GM19193 (cell line): ENCODE data around the gene USP34.

Source experiments
- POLR2A ChIP-seq: IDR thresholded peaks from 4 replicates; pipeline ENCODE4 v1.6.1; 2011; ENCODE audit not compliant: insufficient read depth, insufficient read length; ENCODE audit errors: extremely low read depth

The USP34 gene

GRCh38 chr2:61180686-61181085, 290.2 kb downstream of the USP34 start:
- no peak for TF ChIP-seq POLR2A

- no peak for TF ChIP-seq POLR2A
Measured at GRCh38 chr2:61179701-61180639, 290.9 kb downstream of the USP34 start.

GRCh38 chr2:61178603-61179545, 292.0 kb downstream of the USP34 start:
- no peak for TF ChIP-seq POLR2A

- TF ChIP-seq POLR2A = no peak
Measured at GRCh38 chr2:61177727-61178549, 292.9 kb downstream of the USP34 start.

- peak; percentile 94 for TF ChIP-seq POLR2A
Measured at GRCh38 chr2:61176755-61177726, 293.8 kb downstream of the USP34 start.

- no peak for TF ChIP-seq POLR2A
Measured at GRCh38 chr2:61175036-61175435, 295.9 kb downstream of the USP34 start.

GRCh38 chr2:61173116-61173515, 297.8 kb downstream of the USP34 start:
- TF ChIP-seq POLR2A = no peak

GRCh38 chr2:61172671-61173070, 298.2 kb downstream of the USP34 start:
- no peak for TF ChIP-seq POLR2A

GRCh38 chr2:61167579-61167978, 303.3 kb downstream of the USP34 start:
- TF ChIP-seq POLR2A = no peak

- TF ChIP-seq POLR2A = no peak
Measured at GRCh38 chr2:61165946-61166345, 304.9 kb downstream of the USP34 start.

GRCh38 chr2:61162721-61163120, 308.2 kb downstream of the USP34 start:
- no peak for TF ChIP-seq POLR2A

- TF ChIP-seq POLR2A = no peak
Measured at GRCh38 chr2:61161888-61162287, 309.0 kb downstream of the USP34 start, which contains the start of gene C2orf74. TSS of gene C2orf74 (plus strand) at chr2:61162188. CDS start at chr2:61162515, 327 bp downstream.

- TF ChIP-seq POLR2A = no peak
Measured at GRCh38 chr2:61158356-61158955, 312.4 kb downstream of the USP34 start.

GRCh38 chr2:61157371-61158003, 313.4 kb downstream of the USP34 start:
- no peak for TF ChIP-seq POLR2A
